Gastroesophageal sphincter (tissue), 4 donors: ENCODE measurements around the gene TMEM40. TPM values are rescaled to one million over a fixed set of nuclear protein-coding genes. Genes with fewer than 3 reads are reported as not detected.

ENCODE experiments used
- ATAC-seq: fragments of 150-250 bp; one replicate; pipeline ENCODE4 v1.9.1; 2016; ENCODE audit warnings: mild to moderate bottlenecking, moderate library complexity
- H3K27ac ChIP-seq, 4 donors: fragments of 200-600 bp; sonication (generic) in 3 of 4; 1 replicate in 3 of 4; 2 replicates in 1 of 4; pipeline ENCODE4 v1.5.1; 2016 to 2019
- H3K27me3 ChIP-seq: fragments of 200-600 bp; sonication (generic); one replicate; pipeline ENCODE4 v1.5.1; 2019
- H3K36me3 ChIP-seq, 2 donors: fragments of 200-600 bp; sonication (generic); one replicate each; pipeline ENCODE4 v1.5.1; 2019; ENCODE audit warnings: control low read depth in 1 of 2
- H3K4me1 ChIP-seq, 3 donors: fragments of 200-600 bp; sonication (generic); 1 replicate in 2 of 3; 2 replicates in 1 of 3; pipeline ENCODE4 v1.5.1; 2016 to 2019; ENCODE audit warnings: control low read depth in 2 of 3
- H3K4me3 ChIP-seq, 2 donors: fragments of 200-600 bp; sonication (generic); one replicate each; pipeline ENCODE4 v1.5.1; 2019; ENCODE audit warnings: mild to moderate bottlenecking in 1 of 2, moderate library complexity in 1 of 2
- H3K9me3 ChIP-seq, 3 donors: fragments of 200-600 bp; sonication (generic); one replicate each; pipeline ENCODE4 v1.5.1; 2017 to 2019; ENCODE audit warnings: control low read depth in 2 of 3
- EP300 ChIP-seq: sonication (generic); formaldehyde crosslinking; IDR thresholded peaks from one replicate; pipeline ENCODE4 v1.6.1; 2017; ENCODE audit warnings: antibody characterized with exemption, mild to moderate bottlenecking
- POLR2A ChIP-seq, 2 donors: fragments of 450-650 bp; IDR thresholded peaks; one replicate each; pipeline ENCODE4 v1.6.1; 2017; ENCODE audit warnings: antibody characterized with exemption in 2 of 2, mild to moderate bottlenecking in 2 of 2, moderate library complexity in 1 of 2
- POLR2AphosphoS5 ChIP-seq: sonication (generic); formaldehyde crosslinking; IDR thresholded peaks from one replicate; pipeline ENCODE4 v1.6.1; 2017; ENCODE audit warnings: antibody characterized with exemption
- WGBS, 2 donors: methylation state at CpG; one replicate each; pipeline ENCODE4 v1.1.5; 2018; ENCODE audit warnings: low coverage in 1 of 2; 5-methylcytosine and 5-hydroxymethylcytosine counted together
- total RNA-seq, 4 donors: library from RNA; depleted of rRNA; stranded (reverse); fragments of >200 nt; gene quantifications; one replicate each; pipeline ENCODE4 v1.1.0, GENCODE V29; 2016
- TF ChIP-seq, protein P1 (sequence below), 4 experiments: fragments of 200-600 bp in 2 of 4; fragments of 450-650 bp in 2 of 4; sonication (generic) in 1 of 4; IDR thresholded peaks; one replicate each; pipeline ENCODE4 v1.5.1; 2017 to 2019; ENCODE audit warnings: antibody characterized with exemption in 4 of 4, mild to moderate bottlenecking in 2 of 4, moderate library complexity in 2 of 4

TMEM40 gene
- total RNA-seq, 4 donors from 2014 or later = 3.0 TPM; not detected in 3

GRCh38 chr3:12756175-12756574 lies 2.9 kb downstream of the TMEM40 start:
- 85 to 97% methylated on average over 4 of the region's 4 CpGs for WGBS, 2 donors

DNA sequence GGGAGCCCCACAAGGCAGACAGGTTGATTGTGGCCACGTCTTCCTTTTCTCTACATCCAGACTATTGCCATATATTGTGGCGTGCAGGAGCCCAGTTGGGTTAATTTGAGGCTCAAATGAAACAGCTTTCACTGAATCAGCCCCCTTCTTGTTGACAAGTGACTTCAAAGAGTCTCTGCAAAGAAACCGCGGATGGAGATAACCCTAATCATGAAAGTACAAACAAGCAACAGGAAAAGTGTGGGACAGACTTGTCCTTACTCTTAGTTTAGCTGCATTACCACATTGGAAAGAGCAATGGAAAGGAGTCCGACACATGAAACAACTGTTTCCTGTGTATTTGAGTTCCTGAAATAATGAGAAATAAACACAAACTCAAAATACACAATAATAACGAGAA lies 3.3 kb downstream of the TMEM40 start:
- Histone ChIP-seq H3K9me3 (no peaks in the 10 kb centered on the region), H3K27me3 (no peaks in the 10 kb centered on the region), H3K36me3 (no peaks in the 10 kb centered on the region), H3K4me1 (peaks cover 0 to 23% (median 7%) of the 10 kb centered on the region in 3 donors), H3K4me3 (no peak overlapping the region), H3K27ac (no peak overlapping the region)
- 70 to 100% methylated on average over 2 to 6 of the region's 6 CpGs for WGBS, 2 donors
- TF ChIP-seq, protein P1, sequence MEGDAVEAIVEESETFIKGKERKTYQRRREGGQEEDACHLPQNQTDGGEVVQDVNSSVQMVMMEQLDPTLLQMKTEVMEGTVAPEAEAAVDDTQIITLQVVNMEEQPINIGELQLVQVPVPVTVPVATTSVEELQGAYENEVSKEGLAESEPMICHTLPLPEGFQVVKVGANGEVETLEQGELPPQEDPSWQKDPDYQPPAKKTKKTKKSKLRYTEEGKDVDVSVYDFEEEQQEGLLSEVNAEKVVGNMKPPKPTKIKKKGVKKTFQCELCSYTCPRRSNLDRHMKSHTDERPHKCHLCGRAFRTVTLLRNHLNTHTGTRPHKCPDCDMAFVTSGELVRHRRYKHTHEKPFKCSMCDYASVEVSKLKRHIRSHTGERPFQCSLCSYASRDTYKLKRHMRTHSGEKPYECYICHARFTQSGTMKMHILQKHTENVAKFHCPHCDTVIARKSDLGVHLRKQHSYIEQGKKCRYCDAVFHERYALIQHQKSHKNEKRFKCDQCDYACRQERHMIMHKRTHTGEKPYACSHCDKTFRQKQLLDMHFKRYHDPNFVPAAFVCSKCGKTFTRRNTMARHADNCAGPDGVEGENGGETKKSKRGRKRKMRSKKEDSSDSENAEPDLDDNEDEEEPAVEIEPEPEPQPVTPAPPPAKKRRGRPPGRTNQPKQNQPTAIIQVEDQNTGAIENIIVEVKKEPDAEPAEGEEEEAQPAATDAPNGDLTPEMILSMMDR (IDR thresholded peaks at IDR 0.05) = no peak
- no peak for TF ChIP-seq POLR2AphosphoS5
- ATAC-seq = no peak

More at GRCh38 chr3:12756175-12756574, 2.9 kb downstream of the TMEM40 start:
- TF ChIP-seq, protein P1 (IDR thresholded peaks at IDR 0.05) = no peak
- TF ChIP-seq POLR2AphosphoS5 (no peak), POLR2A (IDR thresholded peaks at IDR 0.05) (no peak), EP300 (no peak)
- Histone ChIP-seq H3K27ac (no peak overlapping the region), H3K4me1 (peaks cover 0 to 20% (median 7%) of the 10 kb centered on the region in 3 donors), H3K36me3 (no peaks in the 10 kb centered on the region), H3K9me3 (no peaks in the 10 kb centered on the region), H3K4me3 (no peak overlapping the region), H3K27me3 (no peaks in the 10 kb centered on the region)
- ATAC-seq = no peak

DNA sequence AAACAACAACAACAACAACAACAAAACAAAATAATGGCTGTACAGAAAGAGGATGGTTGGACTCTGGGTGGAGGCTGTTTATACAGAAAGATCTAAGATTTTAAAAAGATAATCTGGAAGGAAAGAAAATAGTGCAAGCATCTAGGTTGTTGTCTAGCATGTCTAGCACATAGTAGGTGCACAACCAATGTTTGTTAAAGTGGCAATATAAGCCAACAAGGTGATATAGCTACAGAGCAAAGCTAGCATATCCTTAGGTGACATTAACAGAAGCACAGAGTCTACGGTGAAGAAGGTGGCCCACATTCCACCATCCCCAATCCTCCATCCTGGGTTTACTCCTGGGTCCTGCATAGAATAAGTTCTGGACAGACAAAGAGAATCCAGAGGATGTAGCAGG lies 4.7 kb downstream of the TMEM40 start:
- WGBS, 2 donors = 83 to 89% methylated on average over 1 of the region's 1 CpG
- no peaks in the 10 kb centered on the region for H3K27me3 ChIP-seq
- TF ChIP-seq EP300 (no peak), POLR2A (IDR thresholded peaks at IDR 0.05) (no peak), POLR2AphosphoS5 (no peak)
- TF ChIP-seq, protein P1 (IDR thresholded peaks at IDR 0.05) = no peak
- no peaks in the 10 kb centered on the region for H3K36me3 ChIP-seq
- H3K27ac ChIP-seq = no peak overlapping the region
- H3K4me1 ChIP-seq = peaks cover 0 to 33% (median 13%) of the 10 kb centered on the region in 3 donors
- H3K9me3 ChIP-seq = no peaks in the 10 kb centered on the region
- no peak for ATAC-seq
- H3K4me3 ChIP-seq = no peak overlapping the region

DNA sequence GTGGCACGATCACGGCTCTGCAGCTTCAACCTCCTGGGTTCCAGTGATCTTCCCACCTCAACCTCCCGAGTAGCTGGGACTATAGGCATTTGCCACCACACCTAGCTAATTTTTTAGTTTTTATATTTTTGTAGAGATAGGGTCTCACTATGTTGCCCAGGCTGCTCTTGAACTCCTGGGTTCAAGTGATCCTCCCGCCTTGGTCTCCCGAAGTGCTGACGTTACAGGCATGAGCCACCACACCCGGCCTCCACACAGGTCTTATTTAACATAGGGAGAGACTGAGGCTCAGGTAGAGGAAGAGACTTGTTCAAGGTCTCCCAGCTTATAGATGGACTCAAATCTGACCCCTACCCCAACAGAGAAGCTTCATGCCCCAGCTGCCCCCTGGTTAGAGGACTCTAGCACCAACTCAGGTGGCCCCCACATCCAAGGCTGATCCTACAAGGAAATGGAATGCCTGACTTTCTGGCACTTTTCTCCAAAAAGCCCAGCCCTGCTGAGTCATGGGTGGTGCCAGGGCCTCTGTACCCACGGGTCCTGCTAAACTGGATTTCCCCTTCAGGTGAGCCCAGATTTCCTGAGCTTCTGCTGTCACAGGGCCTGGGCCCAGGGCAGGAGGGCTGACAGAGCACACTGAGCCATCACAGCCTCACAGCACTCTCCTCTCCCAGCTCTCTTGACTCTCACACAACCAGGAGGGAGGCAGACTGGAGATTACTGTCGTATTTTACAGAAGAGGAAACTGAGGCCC lies 5.6 kb downstream of the TMEM40 start:
- Histone ChIP-seq H3K27me3 (no peaks in the 10 kb centered on the region), H3K9me3 (no peaks in the 10 kb centered on the region), H3K4me3 (no peak overlapping the region), H3K36me3 (no peaks in the 10 kb centered on the region), H3K4me1 (peaks cover 0 to 25% (median 11%) of the 10 kb centered on the region in 3 donors), H3K27ac (no peak overlapping the region)
- ATAC-seq = no peak
- WGBS, 2 donors = 60 to 91% methylated on average over 1 to 5 of the region's 9 CpGs
- TF ChIP-seq, protein P1 (IDR thresholded peaks at IDR 0.05) = no peak
- TF ChIP-seq POLR2AphosphoS5 = no peak
- TF ChIP-seq EP300 = no peak
- no peak for TF ChIP-seq POLR2A (IDR thresholded peaks at IDR 0.05)

- no peak for ATAC-seq
- H3K27ac ChIP-seq = no peak overlapping the region
- WGBS, 2 donors = 56 to 60% methylated on average over 1 to 2 of the region's 2 CpGs
- no peaks in the 10 kb centered on the region for H3K9me3 ChIP-seq
- H3K4me3 ChIP-seq = no peak overlapping the region
- H3K4me1 ChIP-seq = peaks cover 0 to 18% (median 6%) of the 10 kb centered on the region in 3 donors
- H3K27me3 ChIP-seq = no peaks in the 10 kb centered on the region
- H3K36me3 ChIP-seq = no peaks in the 10 kb centered on the region
- TF ChIP-seq, protein P1 (IDR thresholded peaks at IDR 0.05) = no peak
- TF ChIP-seq POLR2AphosphoS5 (no peak), EP300 (no peak), POLR2A (IDR thresholded peaks at IDR 0.05) (no peak)
Observed at GRCh38 chr3:12752809-12753208, 6.2 kb downstream of the TMEM40 start.
